Urothelium cell line (cell line): Measurements from ENCODE around the gene CAPN12.
A peak's percentile ranks its signal among the peaks of the same experiment; 100 is the strongest.
"Not testable (repeated sequence)": the region's sequence is repeated elsewhere in the genome, so short reads cannot be mapped to it uniquely, and the experiment has no call there.

Experiments used
- DNase-seq: peaks from one replicate; pipeline ENCODE4 v3.0.0; 2011; ENCODE audit warnings: low spot score, mixed read lengths
- FAIRE-seq: peaks from 2 replicates; lab custom pipeline; 2011; peaks lifted over from hg19 to GRCh38; lab: Jason Lieb, UNC

The CAPN12 gene

DNA sequence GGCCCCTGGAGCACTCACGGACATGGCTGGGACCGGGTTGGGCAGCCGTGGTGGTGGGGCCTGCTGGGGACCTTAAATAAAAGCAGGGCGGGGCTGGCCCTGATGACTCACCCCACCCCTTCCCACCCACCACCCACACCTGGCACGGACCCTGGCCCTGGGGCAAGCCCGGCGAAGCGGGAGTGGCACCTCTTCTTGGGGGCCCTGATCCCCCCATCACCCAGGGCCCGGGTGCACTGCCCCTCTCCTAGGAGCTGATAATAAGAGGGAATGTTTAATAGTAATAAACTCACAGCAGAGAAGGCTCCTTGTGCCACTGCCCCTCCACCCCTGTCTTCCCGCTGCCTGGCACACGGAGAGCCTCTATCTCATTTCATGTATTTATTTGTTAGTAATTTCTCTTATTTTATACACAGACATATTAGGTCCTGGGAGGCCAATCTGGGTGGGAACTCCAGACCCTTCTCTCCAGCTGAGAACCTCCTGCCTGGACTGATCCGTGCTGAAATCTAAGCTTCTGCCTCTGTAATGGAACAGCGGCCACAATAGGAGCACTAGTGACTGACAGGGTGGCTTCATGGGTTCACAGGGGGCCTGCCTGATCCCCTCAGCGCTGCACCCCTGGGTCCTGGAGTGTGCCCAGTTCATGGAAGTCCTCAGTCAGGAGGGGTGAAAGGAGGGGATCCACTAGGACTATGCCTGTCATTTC, 29.3 kb upstream of the CAPN12 start, which contains the start of gene LGALS7:
Gene LGALS7 (minus strand): TSS at position 49 of the 709 bp plus-strand sequence. CDS start 25 bp downstream, at position 24.
- DNase-seq, result no peak
- no peak for FAIRE-seq

DNA sequence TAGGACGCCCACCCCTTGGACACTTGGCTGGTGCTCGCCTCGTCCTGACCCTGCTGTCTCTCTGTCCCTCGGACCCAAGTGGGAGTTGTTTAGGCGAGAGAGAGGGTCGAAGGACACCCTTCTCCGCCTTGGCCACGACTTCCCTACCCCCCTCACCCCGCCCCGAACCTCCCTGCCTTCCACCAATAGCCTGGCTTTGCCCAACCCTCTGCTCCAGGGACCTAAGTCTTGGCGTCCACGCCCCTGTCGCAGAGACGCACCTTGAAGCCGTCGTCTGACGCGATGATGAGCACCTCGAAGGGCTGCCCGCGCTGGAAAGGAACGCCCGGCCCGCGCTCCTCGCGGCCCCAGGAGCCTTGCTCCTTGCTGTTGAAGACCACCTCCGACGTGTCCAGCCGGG, 27.3 kb upstream of the CAPN12 start:
- FAIRE-seq, result peak; percentile 55
- DNase-seq, result not testable (repeated sequence)

GRCh38 chr19:38770949-38771275, 26.6 kb upstream of the CAPN12 start:
- DNase-seq, FAIRE-seq: not testable (repeated sequence)

DNA sequence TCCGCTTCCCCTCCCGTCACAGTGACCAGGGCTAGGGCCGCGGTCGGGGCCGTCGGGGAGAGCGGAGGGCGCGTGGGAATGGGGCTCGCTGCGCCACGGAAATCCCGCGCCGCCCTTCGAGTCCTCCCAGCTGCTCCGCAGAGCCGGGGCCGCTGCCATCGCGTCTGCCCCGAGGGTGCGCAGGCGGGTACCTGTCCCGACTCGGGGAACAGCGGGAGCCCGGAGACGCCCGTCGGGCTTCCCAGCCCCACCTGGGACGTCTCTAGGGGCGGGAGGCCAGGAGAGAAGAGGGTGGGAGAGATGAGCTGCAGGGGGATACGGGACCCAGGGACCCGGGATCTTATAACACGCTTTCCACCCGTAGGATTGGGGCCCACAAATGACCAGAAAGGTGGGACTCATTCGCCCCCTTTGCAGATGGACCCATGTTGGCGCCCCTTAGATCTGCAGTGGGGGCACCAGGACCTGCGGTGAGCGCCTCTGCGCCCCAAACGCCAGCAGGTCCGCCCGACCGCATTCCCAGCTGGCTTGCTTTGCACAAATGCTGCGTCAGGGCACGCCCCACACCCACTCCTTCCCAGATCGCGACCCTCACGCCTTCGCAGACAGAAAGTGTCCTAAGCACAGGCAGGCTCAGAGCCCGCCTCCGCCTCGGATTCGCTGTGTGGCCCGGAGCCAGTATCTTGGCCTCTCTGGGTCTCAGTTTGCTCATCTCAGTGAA, 26.1 kb upstream of the CAPN12 start:
- DNase-seq, FAIRE-seq: not testable (repeated sequence)

- FAIRE-seq, result no peak
Measured at GRCh38 chr19:38769635-38770211, 25.4 kb upstream of the CAPN12 start.

DNA sequence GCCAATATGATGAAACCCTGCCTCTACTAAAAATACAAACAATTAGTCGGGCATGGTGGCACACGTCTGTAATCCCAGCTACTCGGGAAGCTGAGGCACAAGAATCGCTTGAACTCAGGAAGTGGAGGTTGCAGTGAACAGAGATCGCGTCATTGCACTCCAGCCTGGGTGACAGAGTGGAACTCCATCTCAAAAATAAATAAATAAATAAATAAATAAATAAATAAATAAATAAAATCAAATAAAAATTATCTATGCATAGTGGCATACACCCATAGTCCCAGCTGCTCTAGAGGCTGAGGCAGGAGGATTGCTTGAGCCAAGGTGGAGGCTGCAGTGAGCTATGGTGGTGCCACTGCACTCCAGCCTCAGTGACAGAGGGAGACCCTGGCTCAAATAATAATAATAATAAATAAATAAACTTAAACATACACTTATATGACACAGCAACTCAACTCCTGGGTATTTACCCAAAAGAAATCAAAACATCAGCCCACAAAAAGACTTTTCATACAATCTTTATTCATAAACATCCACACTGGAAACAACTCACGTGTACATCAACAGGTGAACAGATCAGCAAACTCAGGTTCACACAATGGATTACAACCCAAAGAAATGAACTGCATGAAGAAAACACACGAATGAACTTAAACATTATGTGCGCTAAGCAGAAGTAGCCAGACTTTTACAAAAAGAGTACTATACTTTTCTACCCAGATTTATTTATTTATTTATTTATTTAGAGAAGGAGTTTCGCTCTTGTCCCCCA, 22.2 kb upstream of the CAPN12 start:
- no peak for FAIRE-seq
- DNase-seq, result no peak

More at GRCh38 chr19:38769635-38770211, 25.4 kb upstream of the CAPN12 start:
- no peak for DNase-seq

DNA sequence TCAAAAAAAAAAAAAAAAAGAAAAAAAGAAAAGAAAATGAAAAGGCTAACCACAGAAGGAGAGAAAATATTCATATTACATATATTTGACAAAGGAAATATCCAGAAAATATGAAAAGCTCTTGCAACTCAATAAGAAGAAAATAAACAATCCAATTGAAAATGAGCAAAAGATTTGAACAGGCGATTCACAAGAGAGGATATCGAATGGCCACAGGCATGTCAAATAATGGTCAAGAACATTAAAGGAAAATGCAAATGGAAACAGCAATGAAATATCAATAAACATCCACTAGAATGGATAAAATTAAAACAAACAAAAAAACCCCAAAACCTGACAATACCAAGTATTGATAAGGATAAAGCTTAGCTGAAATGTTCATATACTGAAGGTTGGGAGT, 20.9 kb upstream of the CAPN12 start:
- FAIRE-seq (no peak), DNase-seq (no peak)

- FAIRE-seq (no peak), DNase-seq (no peak)
Measured at GRCh38 chr19:38763795-38764220, 19.5 kb upstream of the CAPN12 start.

- FAIRE-seq, DNase-seq: not testable (repeated sequence)
Measured at GRCh38 chr19:38761884-38762389, 17.7 kb upstream of the CAPN12 start.

DNA sequence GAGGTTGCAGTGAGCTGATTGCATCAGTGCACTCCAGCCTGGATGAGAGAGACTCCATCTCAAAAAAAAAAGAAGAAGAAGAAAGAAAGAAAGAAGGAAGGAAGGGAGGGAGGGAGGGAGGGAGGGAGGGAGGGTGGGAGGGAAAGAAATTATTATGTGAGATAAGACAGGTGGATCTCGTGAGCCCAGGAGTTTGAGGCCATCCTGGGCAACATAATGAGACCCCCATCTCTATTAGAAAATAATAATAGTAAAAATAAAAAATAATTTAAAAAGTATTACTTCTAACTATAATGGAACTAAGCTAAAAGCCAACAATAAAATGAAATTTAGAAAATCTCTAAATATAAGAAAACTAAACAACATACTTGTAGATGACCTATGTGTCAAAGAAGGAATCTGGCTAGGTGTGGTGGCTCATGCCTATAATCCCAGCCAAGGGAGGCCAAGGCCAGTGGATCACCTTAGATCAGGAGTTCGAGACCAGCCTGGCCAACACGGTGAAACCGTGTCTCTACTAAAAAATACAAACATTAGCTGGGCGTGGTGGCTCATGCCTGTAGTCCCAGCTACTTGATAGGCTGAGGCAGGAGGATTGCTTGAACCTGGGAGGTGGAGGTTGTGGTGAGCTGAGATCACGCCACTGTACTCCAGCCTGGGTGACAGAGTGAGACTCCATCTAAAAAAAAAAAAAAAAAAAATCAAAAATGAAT, 16.7 kb upstream of the CAPN12 start:
- DNase-seq, FAIRE-seq: not testable (repeated sequence)

DNA sequence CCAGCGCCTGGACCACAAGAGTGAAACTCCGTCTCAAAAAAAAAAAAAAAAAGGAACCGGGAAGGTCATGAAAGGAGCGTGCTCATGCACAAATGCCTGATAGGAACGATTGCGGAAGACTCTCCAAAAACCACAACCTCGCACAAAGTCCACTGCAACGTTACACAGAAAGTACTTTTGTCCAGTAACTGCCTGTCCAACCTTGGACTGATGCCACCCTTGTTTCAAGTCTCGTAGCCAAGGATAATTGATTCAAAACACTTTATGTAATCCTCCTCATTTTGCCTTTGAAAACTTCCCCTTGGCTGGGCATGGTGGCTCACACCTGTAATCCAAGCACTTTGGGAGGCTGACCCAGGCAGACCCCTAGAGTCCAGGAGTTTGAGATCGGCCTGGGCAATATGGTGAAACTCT, 15.3 kb upstream of the CAPN12 start:
- FAIRE-seq (no peak), DNase-seq (no peak)

- DNase-seq, FAIRE-seq: not testable (repeated sequence)
Measured at GRCh38 chr19:38754196-38754595, 9.9 kb upstream of the CAPN12 start.

- not testable (repeated sequence) for DNase-seq, FAIRE-seq
Measured at GRCh38 chr19:38753783-38754182, 9.5 kb upstream of the CAPN12 start.

GRCh38 chr19:38745316-38745715, 1.0 kb upstream of the CAPN12 start:
- DNase-seq, result no peak
- no peak for FAIRE-seq

DNA sequence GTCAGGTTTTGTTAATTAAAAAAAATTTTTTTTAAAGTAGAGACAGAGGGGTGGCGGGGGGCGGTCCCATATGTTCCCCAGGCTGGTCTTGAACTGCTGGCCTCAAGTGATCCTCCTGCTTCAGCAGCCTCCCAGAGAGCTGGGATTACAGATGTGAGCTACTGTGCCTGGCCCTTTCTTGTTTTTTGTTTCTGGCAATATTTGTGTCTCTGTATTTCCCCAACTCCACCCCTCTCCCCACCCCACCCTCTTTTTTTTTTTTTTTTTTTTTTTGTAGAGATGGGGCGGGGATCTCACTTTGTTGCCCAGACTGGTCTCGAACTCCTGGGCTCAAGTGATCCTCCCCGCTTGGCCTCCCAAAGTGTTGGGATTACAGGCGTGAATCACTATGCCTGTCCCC, 600 bp upstream of the CAPN12 start:
- FAIRE-seq, result no peak
- no peak for DNase-seq

- DNase-seq (no peak), FAIRE-seq (no peak)
Measured at GRCh38 chr19:38743394-38744297, 628 bp downstream of the CAPN12 start.

DNA sequence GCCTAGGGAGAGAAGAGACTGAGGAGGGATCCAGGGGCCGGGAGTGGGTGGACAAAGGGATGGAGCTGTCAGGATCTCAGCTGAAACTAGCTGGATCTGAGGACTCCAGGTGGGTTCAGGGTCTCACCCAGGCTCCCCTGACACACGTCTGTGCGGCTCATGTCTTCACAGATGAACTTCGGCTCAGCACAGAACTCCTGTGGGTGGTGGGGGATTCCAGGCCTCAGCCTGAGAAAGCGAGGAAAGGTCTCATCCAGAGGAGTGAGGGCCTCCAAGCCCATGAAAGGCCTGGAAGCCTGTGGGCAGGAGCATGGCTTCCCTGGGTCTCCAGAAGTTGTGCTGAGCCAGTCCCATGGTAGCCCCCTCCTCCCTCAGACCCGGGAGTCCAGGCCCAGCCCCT, 1.4 kb downstream of the CAPN12 start:
- FAIRE-seq, result no peak

DNA sequence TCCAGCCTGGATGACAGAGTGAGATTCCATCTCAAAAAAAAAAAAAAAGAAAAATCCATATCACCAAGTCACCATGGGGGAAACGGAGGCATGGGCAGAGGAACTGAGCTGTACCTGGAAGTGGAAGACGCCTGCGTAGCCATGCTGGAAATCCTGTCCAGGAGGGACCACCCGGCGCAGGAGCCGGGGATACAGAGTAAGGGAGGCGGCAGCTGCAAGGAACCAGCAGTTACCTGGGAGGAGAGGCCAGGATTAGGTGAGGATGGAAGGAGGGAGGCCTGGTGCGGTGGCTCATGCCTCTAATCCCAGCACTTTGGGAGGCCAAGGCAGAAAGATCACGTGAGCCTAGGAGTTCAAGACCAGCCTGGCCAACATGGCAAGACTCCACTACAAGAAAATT, 2.0 kb downstream of the CAPN12 start:
- no peak for DNase-seq
- FAIRE-seq, result no peak

More for the DNA sequence above, 1.4 kb downstream of the CAPN12 start:
- DNase-seq, result no peak

- no peak for FAIRE-seq
- no peak for DNase-seq
Measured at GRCh38 chr19:38741670-38742069, 2.6 kb downstream of the CAPN12 start.
